ENCODE results near the gene PYGB.
"Not testable (repeated sequence)": the region's sequence is repeated elsewhere in the genome, so short reads cannot be mapped to it uniquely, and the experiment has no call there.

PYGB gene

GRCh38 chr20:25236450-25237304, 11.2 kb upstream of the PYGB start:
- H3K4me3 ChIP-seq (ENCODE audit: low read depth, low read length): no peak overlapping the region
- no peak for TF ChIP-seq CTCF (IDR thresholded peaks at IDR 0.05; ENCODE audit: low read depth, low read length, missing control alignments)
- no peak for DNase-seq (ENCODE audit: low read depth)

- no peak overlapping the region for H3K4me3 ChIP-seq (ENCODE audit: low read depth, low read length)
- TF ChIP-seq CTCF (IDR thresholded peaks at IDR 0.05; ENCODE audit: low read depth, low read length, missing control alignments): no peak
- DNase-seq (ENCODE audit: low read depth): no peak
Observed at GRCh38 chr20:25237610-25238318, 10.1 kb upstream of the PYGB start.

GRCh38 chr20:25238319-25239037, 9.4 kb upstream of the PYGB start:
- H3K4me3 ChIP-seq (ENCODE audit: low read depth, low read length): no peak overlapping the region
- no peak for DNase-seq (ENCODE audit: low read depth)
- no peak for TF ChIP-seq CTCF (IDR thresholded peaks at IDR 0.05; ENCODE audit: low read depth, low read length, missing control alignments)

- no peak for TF ChIP-seq CTCF (IDR thresholded peaks at IDR 0.05; ENCODE audit: low read depth, low read length, missing control alignments)
- no peak for DNase-seq (ENCODE audit: low read depth)
- no peak overlapping the region for H3K4me3 ChIP-seq (ENCODE audit: low read depth, low read length)
Observed at GRCh38 chr20:25239387-25240370, 8.2 kb upstream of the PYGB start.

- not testable (repeated sequence) for DNase-seq (ENCODE audit: low read depth); H3K4me3 ChIP-seq (ENCODE audit: low read depth, low read length)
Observed at GRCh38 chr20:25240851-25241658, 6.8 kb upstream of the PYGB start.

- H3K4me3 ChIP-seq (ENCODE audit: low read depth, low read length): not testable (repeated sequence)
Observed at GRCh38 chr20:25241659-25241955, 6.3 kb upstream of the PYGB start.

GRCh38 chr20:25242231-25242630, 5.7 kb upstream of the PYGB start:
- no peak overlapping the region for H3K4me3 ChIP-seq (ENCODE audit: low read depth, low read length)
- no peak for DNase-seq (ENCODE audit: low read depth)
- no peak for TF ChIP-seq CTCF (IDR thresholded peaks at IDR 0.05; ENCODE audit: low read depth, low read length, missing control alignments)

More at GRCh38 chr20:25241659-25241955, 6.3 kb upstream of the PYGB start:
- not testable (repeated sequence) for DNase-seq (ENCODE audit: low read depth)

All from GM12864 (cell line).